Liver (tissue), 9 donors: ENCODE measurements around the gene COPS7A. TPM values are rescaled to one million over a fixed set of nuclear protein-coding genes. Genes with fewer than 3 reads are reported as not detected.

ENCODE experiments used
- DNase-seq: peaks from one replicate; pipeline ENCODE4 v3.0.0-alpha.2; 2017; ENCODE audit warnings: low spot score
- H3K27ac ChIP-seq, 2 donors: one replicate each; pipeline ENCODE4 v1.7.0; 2013; ENCODE audit warnings: inconsistent platforms in 2 of 2, low read length in 2 of 2, control low read depth in 1 of 2, low read depth in 1 of 2, mild to moderate bottlenecking in 1 of 2
- H3K27me3 ChIP-seq, 4 donors: one replicate each; pipeline versions ENCODE4 v1.6.1 to v1.7.0; 2013; ENCODE audit warnings: low read length in 3 of 4, inconsistent platforms in 1 of 4, mild to moderate bottlenecking in 1 of 4, moderate library complexity in 1 of 4; ENCODE audit not compliant: control insufficient read depth in 4 of 4, insufficient read depth in 4 of 4
- H3K36me3 ChIP-seq, 4 donors: one replicate each; pipeline versions ENCODE4 v1.6.1 to v1.7.0; 2013; ENCODE audit warnings: low read length in 3 of 4, mild to moderate bottlenecking in 3 of 4, low read depth in 1 of 4, moderate library complexity in 1 of 4; ENCODE audit not compliant: control insufficient read depth in 4 of 4, insufficient read depth in 3 of 4
- H3K4me1 ChIP-seq, 4 donors: one replicate each; pipeline versions ENCODE4 v1.6.1 to v1.7.0; 2013; ENCODE audit warnings: low read length in 3 of 4, mild to moderate bottlenecking in 3 of 4, moderate library complexity in 1 of 4; ENCODE audit not compliant: control insufficient read depth in 4 of 4, insufficient read depth in 4 of 4
- H3K4me3 ChIP-seq, 3 donors: one replicate each; pipeline versions ENCODE4 v1.6.1 to v1.7.0; 2013; ENCODE audit warnings: low read length in 3 of 3, control low read depth in 1 of 3, low read depth in 1 of 3, mild to moderate bottlenecking in 1 of 3
- H3K9ac ChIP-seq, 2 donors: one replicate each; pipeline ENCODE4 v1.7.0; 2013; ENCODE audit warnings: low read length in 2 of 2, mild to moderate bottlenecking in 2 of 2, moderate library complexity in 2 of 2, control low read depth in 1 of 2, low read depth in 1 of 2
- H3K9me3 ChIP-seq, 4 donors: one replicate each; pipeline versions ENCODE4 v1.6.1 to v1.7.0; 2013; ENCODE audit warnings: low read length in 3 of 4; ENCODE audit not compliant: control insufficient read depth in 4 of 4
- ATF3 ChIP-seq: IDR thresholded peaks from 2 replicates; pipeline ENCODE4 v1.6.1; 2016; ENCODE audit warnings: antibody characterized with exemption
- CTCF ChIP-seq: fragments of 150-350 bp; IDR thresholded peaks from 2 replicates; pipeline ENCODE4 v1.5.1; 2017; ENCODE audit warnings: improper control_type of control experiment, low read depth, low read length; ENCODE audit not compliant: missing input control
- EGR1 ChIP-seq, 2 donors: IDR thresholded peaks; 2 replicates each; pipeline ENCODE4 v1.6.1; 2016 to 2018; ENCODE audit warnings: antibody characterized with exemption in 2 of 2, low read depth in 2 of 2
- FOXA1 ChIP-seq: IDR thresholded peaks from 2 replicates; pipeline ENCODE4 v1.6.1; 2016; ENCODE audit warnings: antibody characterized with exemption
- FOXA2 ChIP-seq: IDR thresholded peaks from 2 replicates; pipeline ENCODE4 v1.6.1; 2016; ENCODE audit warnings: antibody characterized with exemption
- GABPA ChIP-seq, 2 donors: IDR thresholded peaks in 1 of 2; conservative IDR thresholded peaks in 1 of 2; 2 replicates each; pipeline ENCODE4 v1.6.1; 2016; ENCODE audit warnings: antibody characterized with exemption in 2 of 2, mild to moderate bottlenecking in 1 of 2, moderate library complexity in 1 of 2
- HNF4A ChIP-seq, 2 donors: conservative IDR thresholded peaks; 2 replicates each; pipeline ENCODE4 v1.6.1; 2016; ENCODE audit warnings: antibody characterized with exemption in 2 of 2, mild to moderate bottlenecking in 2 of 2
- HNF4G ChIP-seq: IDR thresholded peaks from 2 replicates; pipeline ENCODE4 v1.6.1; 2016; ENCODE audit warnings: antibody characterized with exemption
- JUND ChIP-seq, 2 donors: IDR thresholded peaks; 2 replicates each; pipeline ENCODE4 v1.6.1; 2016; ENCODE audit warnings: antibody characterized with exemption in 2 of 2
- MAX ChIP-seq: IDR thresholded peaks from 2 replicates; pipeline ENCODE4 v1.6.1; 2016; ENCODE audit warnings: antibody characterized with exemption
- NR2F2 ChIP-seq: IDR thresholded peaks from 2 replicates; pipeline ENCODE4 v1.6.1; 2016; ENCODE audit warnings: antibody characterized with exemption
- RAD21 ChIP-seq, 2 donors: IDR thresholded peaks; 2 replicates each; pipeline ENCODE4 v1.6.1; 2016; ENCODE audit warnings: antibody characterized with exemption in 2 of 2, mild to moderate bottlenecking in 2 of 2
- REST ChIP-seq: IDR thresholded peaks from 2 replicates; pipeline ENCODE4 v1.6.1; 2016; ENCODE audit warnings: antibody characterized with exemption, mild to moderate bottlenecking
- RXRA ChIP-seq, 2 donors: IDR thresholded peaks; 2 replicates each; pipeline ENCODE4 v1.6.1; 2017 to 2018; ENCODE audit warnings: antibody characterized with exemption in 2 of 2, mild to moderate bottlenecking in 1 of 2
- SP1 ChIP-seq: IDR thresholded peaks from 2 replicates; pipeline ENCODE4 v1.6.1; 2018; ENCODE audit warnings: antibody characterized with exemption, mild to moderate bottlenecking
- TAF1 ChIP-seq: conservative IDR thresholded peaks from 2 replicates; pipeline ENCODE4 v1.6.1; 2016; ENCODE audit warnings: antibody characterized with exemption, mild to moderate bottlenecking
- YY1 ChIP-seq: IDR thresholded peaks from 2 replicates; pipeline ENCODE4 v1.6.1; 2016; ENCODE audit warnings: antibody characterized with exemption, mild to moderate bottlenecking
- ZBTB33 ChIP-seq: IDR thresholded peaks from 2 replicates; pipeline ENCODE4 v1.6.1; 2016; ENCODE audit warnings: antibody characterized with exemption
- WGBS: extraction: QIAGEN DNeasy Blood & Tissue Kit; methylation state at CpG from one replicate; pipeline ENCODE4 v1.1.7; 2013; 5-methylcytosine and 5-hydroxymethylcytosine counted together
- polyA plus RNA-seq, 2 donors: library from polyadenylated mRNA; stranded (reverse) in 1 of 2; unstranded in 1 of 2; fragments of 200-250 nt in 1 of 2; fragments of >200 nt in 1 of 2; fragmentation: Nextera tagmentation in 1 of 2; extraction: Ambion mirVana in 1 of 2; gene quantifications; one replicate each; pipeline versions ENCODE4 v1.2.1 to v1.2.3, GENCODE V29; 2013 to 2015
- total RNA-seq, 2 donors: library from RNA; depleted of rRNA; stranded (reverse); fragments of >200 nt; gene quantifications; one replicate each; pipeline ENCODE4 v1.2.3, GENCODE V29; 2014
- donor health status: healthy.
- donor health status: healthy.
- donor health status: healthy.
- donor health status: healthy.
- donor health status: healthy.

COPS7A gene
- total and polyA plus RNA-seq, 4 donors = 26.0 to 37.7 (median 32.4) TPM

GRCh38 chr12:6765048-6765633, 41.3 kb downstream of the COPS7A start:
- Histone ChIP-seq H3K4me3 (peak overlapping the region in 1 of 3 donors; percentile 65), H3K9me3 (no peaks in the 10 kb centered on the region), H3K27ac (peak overlapping the region; percentile 88 to 93), H3K9ac (no peak overlapping the region), H3K27me3 (no peaks in the 10 kb centered on the region), H3K36me3 (peaks cover 0 to 5% (median 3%) of the 10 kb centered on the region in 4 donors), H3K4me1 (peaks cover 13 to 59% (median 50%) of the 10 kb centered on the region in 4 donors)
- 46% methylated on average over 7 of the region's 7 CpGs for WGBS
- TF ChIP-seq RAD21 (IDR thresholded peaks at IDR 0.05) (no peak), ZBTB33 (no peak), TAF1 (no peak), SP1 (no peak)
- no peak for DNase-seq

- H3K27me3 ChIP-seq = no peaks in the 10 kb centered on the region
- peaks cover 0 to 6% (median 4%) of the 10 kb centered on the region in 4 donors for H3K36me3 ChIP-seq
- DNase-seq = peak; percentile 78
- H3K27ac ChIP-seq = peak within 1 kb of the TSS; percentile 88 to 93
- peak within 1 kb of the TSS; percentile 68 to 94 for H3K9ac ChIP-seq
- WGBS = 2% methylated on average over 63 of the region's 63 CpGs
- TF ChIP-seq NR2F2 (no peak), RAD21 (IDR thresholded peaks at IDR 0.05) (no peak), REST (peak; percentile 56), GABPA (IDR thresholded peaks at IDR 0.05 in 1 of 2, conservative IDR thresholded peaks at IDR 0.05 in 1 of 2) (no peak), ZBTB33 (no peak), RXRA (IDR thresholded peaks at IDR 0.05) (no peak), ATF3 (no peak), HNF4A (conservative IDR thresholded peaks at IDR 0.05) (peak; percentile 23 to 29), FOXA2 (no peak), JUND (IDR thresholded peaks at IDR 0.05) (no peak), CTCF (no peak), FOXA1 (no peak), TAF1 (no peak), EGR1 (IDR thresholded peaks at IDR 0.05; ENCODE audit: low read depth in 2 of 2) (peak; percentile 82 to 89), YY1 (peak; percentile 50), MAX (no peak), HNF4G (peak; percentile 6), SP1 (peak; percentile 48)
- peak within 1 kb of the TSS; percentile 84 to 97 (median 86) for H3K4me3 ChIP-seq
- H3K9me3 ChIP-seq = no peaks in the 10 kb centered on the region
- H3K4me1 ChIP-seq = peaks cover 14 to 62% (median 48%) of the 10 kb centered on the region in 4 donors
Observed at GRCh38 chr12:6765634-6766581, 42.1 kb downstream of the COPS7A start, which contains the start of gene PTMS. TSS of gene PTMS (plus strand) at chr12:6766363. CDS start at chr12:6766706, 343 bp downstream.
